SU-DHL-6 (cell line): Measurements from ENCODE around the gene PRRC2B.
"Not testable (repeated sequence)": the region's sequence is repeated elsewhere in the genome, so short reads cannot be mapped to it uniquely, and the experiment has no call there.

Experiments used
- H2AFZ ChIP-seq: fragments of 200-600 bp; sonication (generic); 2 replicates; pipeline ENCODE4 v1.6.1; 2014; ENCODE audit warnings: low read depth, mild to moderate bottlenecking, moderate library complexity, mixed read lengths, antibody characterized with exemption, low read length; ENCODE audit not compliant: severe bottlenecking
- H3F3A ChIP-seq: fragments of 200-600 bp; shearing (Covaris generic); 2 replicates; pipeline ENCODE4 v1.6.0; 2016; ENCODE audit warnings: antibody characterized with exemption, mild to moderate bottlenecking; ENCODE audit not compliant: insufficient read depth
- H3K27ac ChIP-seq: fragments of 200-600 bp; sonication (generic); 2 replicates; pipeline ENCODE4 v1.5.1; 2016; ENCODE audit warnings: low read depth, mild to moderate bottlenecking, low read length, moderate library complexity, mixed read lengths
- H3K27me3 ChIP-seq: fragments of 200-600 bp; sonication (generic), shearing (Covaris generic); 2 replicates; pipeline ENCODE4 v1.6.0; 2014; ENCODE audit warnings: mild to moderate bottlenecking, low read length
- H3K36me3 ChIP-seq: fragments of 200-600 bp; sonication (generic); 2 replicates; pipeline ENCODE4 v1.6.1; 2014; ENCODE audit warnings: mild to moderate bottlenecking, low read length, mixed read lengths
- H3K4me2 ChIP-seq: fragments of 300-600, 200-600 bp; shearing (Covaris generic), sonication (generic); 2 replicates; pipeline ENCODE4 v1.6.0; 2014; ENCODE audit warnings: low read length, low read depth, mild to moderate bottlenecking; ENCODE audit not compliant: poor library complexity, severe bottlenecking
- H3K4me3 ChIP-seq: fragments of 200-600 bp; sonication (generic); 2 replicates; pipeline ENCODE4 v1.5.1; 2014; ENCODE audit warnings: antibody characterized with exemption, low read length, mild to moderate bottlenecking, mixed read lengths; ENCODE audit not compliant: insufficient read depth, poor library complexity, severe bottlenecking
- H3K79me2 ChIP-seq: fragments of 200-600 bp; sonication (generic); 2 replicates; pipeline ENCODE4 v1.6.1; 2014; ENCODE audit warnings: mild to moderate bottlenecking, low read length, moderate library complexity; ENCODE audit not compliant: insufficient read depth
- H3K9ac ChIP-seq: fragments of 200-600 bp; sonication (generic); 2 replicates; pipeline ENCODE4 v1.7.0; 2014; ENCODE audit warnings: mild to moderate bottlenecking, low read length
- H3K9me2 ChIP-seq: fragments of 200-600 bp; sonication (generic); replicated peaks from 2 replicates; pipeline ENCODE4 v1.6.1; 2014; ENCODE audit warnings: low read length; ENCODE audit not compliant: insufficient read depth
- H3K9me3 ChIP-seq: fragments of 200-600 bp; sonication (generic); 2 replicates; pipeline ENCODE4 v1.6.1; 2014; ENCODE audit warnings: low read length, mixed read lengths; ENCODE audit not compliant: insufficient read depth
- H4K20me1 ChIP-seq: fragments of 200-600 bp; sonication (generic); 2 replicates; pipeline ENCODE4 v1.6.1; 2014; ENCODE audit warnings: low read depth, mild to moderate bottlenecking, antibody characterized with exemption, low read length, moderate library complexity, mixed read lengths
- EZH2phosphoT487 ChIP-seq: fragments of 200-600 bp; sonication (generic), shearing (Covaris generic); conservative IDR thresholded peaks from 2 replicates; pipeline ENCODE4 v1.6.1; 2018; ENCODE audit warnings: mild to moderate bottlenecking, antibody characterized with exemption, low read length, moderate library complexity, mixed read lengths
- TF ChIP-seq, protein P1 (sequence below): fragments of 200-600 bp; sonication (generic); IDR thresholded peaks from one replicate; pipeline ENCODE4 v1.5.1; 2017; ENCODE audit warnings: antibody characterized with exemption, mild to moderate bottlenecking, low read length, moderate library complexity; ENCODE audit not compliant: insufficient read depth, poor library complexity, severe bottlenecking

The PRRC2B gene

DNA sequence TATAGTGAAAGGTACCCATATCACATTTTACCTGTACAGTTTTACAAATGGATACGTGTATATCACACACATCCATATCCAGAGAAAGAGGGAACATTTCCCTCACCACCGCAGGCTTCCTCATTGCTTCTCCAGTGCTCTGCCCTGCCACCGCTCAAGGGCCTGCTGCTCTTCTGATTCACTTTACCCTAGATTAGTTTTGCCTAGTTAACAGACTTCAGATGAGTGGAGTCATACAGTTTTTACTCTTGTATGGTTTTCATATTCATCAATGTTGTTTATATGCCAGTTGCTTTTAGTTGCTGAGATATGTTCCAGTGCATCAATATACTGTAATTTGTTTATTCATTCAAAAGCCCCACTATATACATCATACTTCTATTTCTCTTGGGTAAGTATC lies 54.9 kb downstream of the PRRC2B start:
- no peak overlapping the region for H3K4me3 ChIP-seq
- H4K20me1 ChIP-seq = peaks cover 3% of the 10 kb centered on the region; the same call in 1 of the 2 replicates
- no peak overlapping the region for H2AFZ ChIP-seq
- no peak overlapping the region for H3K4me2 ChIP-seq
- no peaks in the 10 kb centered on the region for H3K9me2 ChIP-seq
- no peak overlapping the region for H3K9ac ChIP-seq
- H3K79me2 ChIP-seq = peaks cover 11% of the 10 kb centered on the region
- H3K27me3 ChIP-seq = no peaks in the 10 kb centered on the region
- TF ChIP-seq, protein P1, sequence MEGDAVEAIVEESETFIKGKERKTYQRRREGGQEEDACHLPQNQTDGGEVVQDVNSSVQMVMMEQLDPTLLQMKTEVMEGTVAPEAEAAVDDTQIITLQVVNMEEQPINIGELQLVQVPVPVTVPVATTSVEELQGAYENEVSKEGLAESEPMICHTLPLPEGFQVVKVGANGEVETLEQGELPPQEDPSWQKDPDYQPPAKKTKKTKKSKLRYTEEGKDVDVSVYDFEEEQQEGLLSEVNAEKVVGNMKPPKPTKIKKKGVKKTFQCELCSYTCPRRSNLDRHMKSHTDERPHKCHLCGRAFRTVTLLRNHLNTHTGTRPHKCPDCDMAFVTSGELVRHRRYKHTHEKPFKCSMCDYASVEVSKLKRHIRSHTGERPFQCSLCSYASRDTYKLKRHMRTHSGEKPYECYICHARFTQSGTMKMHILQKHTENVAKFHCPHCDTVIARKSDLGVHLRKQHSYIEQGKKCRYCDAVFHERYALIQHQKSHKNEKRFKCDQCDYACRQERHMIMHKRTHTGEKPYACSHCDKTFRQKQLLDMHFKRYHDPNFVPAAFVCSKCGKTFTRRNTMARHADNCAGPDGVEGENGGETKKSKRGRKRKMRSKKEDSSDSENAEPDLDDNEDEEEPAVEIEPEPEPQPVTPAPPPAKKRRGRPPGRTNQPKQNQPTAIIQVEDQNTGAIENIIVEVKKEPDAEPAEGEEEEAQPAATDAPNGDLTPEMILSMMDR = no peak
- TF ChIP-seq EZH2phosphoT487 = no peak
- no peak overlapping the region for H3K27ac ChIP-seq
- H3F3A ChIP-seq = peaks cover 9% of the 10 kb centered on the region; the same call in 1 of the 2 replicates
- H3K36me3 ChIP-seq = peaks cover 53% of the 10 kb centered on the region
- H3K9me3 ChIP-seq = no peaks in the 10 kb centered on the region

DNA sequence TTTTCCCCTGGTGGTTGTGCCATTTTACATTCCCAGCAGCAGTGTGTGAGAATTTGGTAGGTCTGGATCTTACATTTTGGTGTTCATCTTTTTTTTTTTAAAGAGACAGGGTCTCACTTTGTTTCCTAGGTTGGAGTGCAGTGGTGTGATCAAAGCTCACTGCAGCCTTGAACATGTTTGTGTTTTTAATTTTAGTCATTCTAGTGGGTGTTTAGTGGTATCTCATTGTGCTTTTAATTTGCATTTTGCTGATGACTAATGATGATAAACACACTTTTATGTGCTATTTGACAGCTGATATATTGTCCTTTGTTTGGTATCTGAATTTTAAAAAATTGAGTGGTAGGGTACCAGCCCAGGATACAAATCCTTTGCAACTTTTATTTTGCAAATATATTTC lies 55.4 kb downstream of the PRRC2B start:
- Histone ChIP-seq H3K9me3 (no peaks in the 10 kb centered on the region), H3K4me3 (no peak overlapping the region), H3K27me3 (no peaks in the 10 kb centered on the region), H3K79me2 (peaks cover 16% of the 10 kb centered on the region), H3K9ac (no peak overlapping the region), H3K9me2 (no peaks in the 10 kb centered on the region), H3K4me2 (no peak overlapping the region), H3F3A (peaks cover 9% of the 10 kb centered on the region; the same call in 1 of the 2 replicates), H3K27ac (no peak overlapping the region), H2AFZ (no peak overlapping the region), H4K20me1 (peaks cover 3% of the 10 kb centered on the region; the same call in 1 of the 2 replicates), H3K36me3 (peaks cover 57% of the 10 kb centered on the region)
- TF ChIP-seq, protein P1 = no peak
- no peak for TF ChIP-seq EZH2phosphoT487

DNA sequence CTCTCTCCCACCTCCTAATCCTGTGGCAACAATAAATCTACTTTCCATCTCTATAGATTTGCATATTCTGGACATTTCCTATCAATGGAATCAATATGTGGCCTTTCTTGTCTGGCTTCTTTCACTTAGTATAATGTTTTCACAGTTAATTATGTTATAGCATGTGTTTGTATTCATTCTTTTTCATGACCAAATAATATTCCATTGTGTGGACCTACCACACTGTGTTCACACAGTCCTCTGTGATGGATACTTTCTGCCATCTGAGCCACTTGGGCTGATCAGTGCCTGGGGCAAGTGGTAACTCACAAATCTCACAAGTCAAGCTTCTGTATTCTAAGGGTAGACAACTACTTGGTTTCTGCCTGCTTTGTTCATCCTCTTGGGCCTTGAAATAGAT lies 60.1 kb downstream of the PRRC2B start:
- H3K9me2 ChIP-seq = no peaks in the 10 kb centered on the region
- peaks cover 16% of the 10 kb centered on the region for H3K79me2 ChIP-seq
- no peaks in the 10 kb centered on the region for H3K27me3 ChIP-seq
- no peak overlapping the region for H2AFZ ChIP-seq
- H4K20me1 ChIP-seq = no peaks in the 10 kb centered on the region; the same call in 1 of the 2 replicates
- H3K9ac ChIP-seq = no peak overlapping the region
- TF ChIP-seq, protein P1 = no peak
- TF ChIP-seq EZH2phosphoT487 = no peak
- H3K4me3 ChIP-seq = no peak overlapping the region
- peaks cover 48% of the 10 kb centered on the region; the same call in 1 of the 2 replicates for H3K36me3 ChIP-seq
- no peak overlapping the region for H3K4me2 ChIP-seq
- no peak overlapping the region for H3K27ac ChIP-seq
- peaks cover 9% of the 10 kb centered on the region; the same call in 1 of the 2 replicates for H3F3A ChIP-seq
- no peaks in the 10 kb centered on the region for H3K9me3 ChIP-seq

DNA sequence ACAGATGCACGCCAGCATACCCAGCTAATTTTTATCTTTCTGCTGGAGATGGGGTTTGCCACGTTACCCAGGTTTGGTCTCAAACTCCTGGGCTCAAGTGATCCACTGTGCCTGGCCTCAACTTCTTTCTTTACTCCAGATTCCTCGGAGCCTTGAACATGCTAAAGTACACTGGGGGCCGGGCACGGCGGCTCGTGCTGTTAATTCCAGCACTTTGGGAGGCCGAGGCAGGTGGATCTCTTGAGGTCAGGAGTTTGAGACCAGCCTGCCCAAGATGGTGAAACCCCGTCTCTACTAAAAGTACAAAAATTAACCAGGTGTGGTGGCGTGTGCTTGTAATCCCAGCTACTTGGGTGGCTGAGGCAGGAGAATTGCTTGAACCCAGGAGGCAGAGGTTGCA lies 61.8 kb downstream of the PRRC2B start:
- H3K4me3 ChIP-seq, H3K4me2 ChIP-seq, H3K27ac ChIP-seq, H3K9me2 ChIP-seq, H3K27me3 ChIP-seq, H4K20me1 ChIP-seq, H3K9me3 ChIP-seq, H3F3A ChIP-seq, H3K9ac ChIP-seq, H2AFZ ChIP-seq: not testable (repeated sequence)
- peaks cover 19% of the 10 kb centered on the region for H3K79me2 ChIP-seq
- peaks cover 45% of the 10 kb centered on the region; the same call in 1 of the 2 replicates for H3K36me3 ChIP-seq
